ENCODE results near the gene MANSC1.
"Not testable (repeated sequence)": the region's sequence is repeated elsewhere in the genome, so short reads cannot be mapped to it uniquely, and the experiment has no call there.

The MANSC1 gene

DNA sequence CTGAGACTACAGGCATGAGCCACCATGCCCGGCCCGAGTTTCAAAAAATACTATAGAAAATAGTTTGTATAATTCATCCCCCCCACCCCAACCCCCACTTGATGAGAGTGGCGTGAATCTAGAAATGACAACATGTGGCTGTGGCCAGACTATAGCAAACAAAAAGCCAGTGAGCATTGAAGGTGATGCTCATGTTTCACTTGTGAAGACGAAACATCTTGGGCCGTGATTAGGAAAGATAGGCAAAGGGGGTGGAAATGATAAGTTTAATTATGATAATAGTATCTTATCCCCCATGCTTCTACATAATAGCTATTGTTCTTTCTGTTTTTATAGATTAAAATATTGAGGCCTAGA is 15.4 kb upstream of the MANSC1 start:
- no peak for DNase-seq

DNA sequence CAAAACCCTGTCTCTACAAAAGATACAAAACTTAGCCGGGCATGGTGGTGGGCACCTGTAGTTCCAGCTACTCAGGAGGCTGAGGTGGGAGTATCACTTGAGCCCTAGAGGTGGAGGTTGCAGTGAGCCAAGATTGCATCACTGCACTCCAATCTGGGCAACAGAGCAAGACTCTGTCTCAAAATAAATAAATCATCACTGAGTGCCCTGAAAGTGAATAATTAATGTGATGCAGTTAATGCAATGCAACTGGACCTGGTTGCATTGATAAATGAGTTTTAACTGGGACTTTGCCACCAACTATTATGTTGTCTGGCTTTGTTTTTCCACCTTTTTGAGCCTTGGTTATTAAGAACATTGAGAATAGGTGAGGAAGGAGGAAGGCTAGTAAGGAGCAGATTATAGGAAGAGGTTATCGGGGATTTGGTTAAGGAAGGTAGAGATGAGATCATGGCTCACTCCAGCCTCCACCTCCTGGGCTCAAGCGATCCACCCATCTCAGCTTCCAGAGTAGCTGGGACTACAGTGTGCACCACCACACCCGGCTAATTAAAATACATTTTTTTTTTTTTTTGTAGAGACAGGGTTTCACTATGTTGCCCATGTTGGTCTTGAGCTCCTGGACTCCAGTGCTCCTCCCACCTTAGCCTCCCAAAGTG is 14.9 kb upstream of the MANSC1 start:
- DNase-seq = no peak

DNA sequence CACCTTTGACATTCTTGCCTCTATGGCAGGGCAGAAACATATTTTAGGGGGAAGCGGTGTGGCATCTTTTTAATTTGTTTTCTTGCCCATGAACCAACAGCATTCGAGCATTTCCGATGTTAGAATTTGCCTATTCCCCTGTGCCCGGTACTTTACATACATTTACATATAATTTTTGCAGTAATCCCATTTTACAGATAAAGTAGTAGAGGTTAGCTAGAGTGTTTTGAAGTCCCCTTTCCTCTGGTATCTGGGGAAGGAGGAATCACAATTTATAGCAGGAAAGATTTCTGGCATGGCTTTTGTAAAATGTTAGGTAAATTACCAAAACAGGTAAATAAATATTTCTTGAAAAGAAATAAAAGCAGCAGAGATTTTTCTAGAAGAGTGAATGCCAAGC is 8.5 kb upstream of the MANSC1 start:
- no peak for DNase-seq

DNA sequence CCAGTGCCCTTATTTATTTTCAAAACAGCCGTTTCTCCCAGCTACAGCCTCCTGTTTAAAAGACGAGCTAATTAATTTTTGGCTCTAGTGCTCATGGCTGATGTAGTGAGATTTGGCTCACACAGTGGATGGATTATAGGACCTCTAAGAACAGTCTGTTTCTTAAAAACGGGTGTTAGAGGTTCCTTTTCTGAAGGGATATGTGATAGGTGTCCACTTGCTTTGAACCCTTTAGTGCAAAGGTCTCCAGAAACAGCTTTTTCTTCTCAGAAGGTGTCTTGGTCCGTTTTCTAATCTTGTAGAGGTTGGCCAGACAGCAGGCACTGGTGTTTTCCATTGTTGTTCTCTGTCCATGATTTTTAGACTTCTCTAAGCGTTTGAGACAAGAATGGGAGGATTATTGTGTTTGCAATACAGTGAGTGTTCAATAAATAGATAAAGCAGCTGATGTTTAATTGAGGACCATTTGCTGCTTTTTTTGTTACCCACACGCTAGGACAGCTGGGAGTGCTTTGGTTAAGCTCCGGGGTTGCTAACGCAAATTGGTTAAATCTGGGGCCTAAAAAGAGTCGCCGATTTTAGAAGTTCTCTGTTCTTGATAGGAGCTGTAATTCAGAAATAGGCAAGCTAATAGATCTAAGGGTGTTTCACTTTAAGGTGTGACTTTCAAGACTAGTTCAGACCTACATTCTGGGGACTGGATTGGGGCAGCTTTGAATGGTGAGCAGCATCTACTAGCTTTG is 7.8 kb upstream of the MANSC1 start:
- DNase-seq = no peak

DNA sequence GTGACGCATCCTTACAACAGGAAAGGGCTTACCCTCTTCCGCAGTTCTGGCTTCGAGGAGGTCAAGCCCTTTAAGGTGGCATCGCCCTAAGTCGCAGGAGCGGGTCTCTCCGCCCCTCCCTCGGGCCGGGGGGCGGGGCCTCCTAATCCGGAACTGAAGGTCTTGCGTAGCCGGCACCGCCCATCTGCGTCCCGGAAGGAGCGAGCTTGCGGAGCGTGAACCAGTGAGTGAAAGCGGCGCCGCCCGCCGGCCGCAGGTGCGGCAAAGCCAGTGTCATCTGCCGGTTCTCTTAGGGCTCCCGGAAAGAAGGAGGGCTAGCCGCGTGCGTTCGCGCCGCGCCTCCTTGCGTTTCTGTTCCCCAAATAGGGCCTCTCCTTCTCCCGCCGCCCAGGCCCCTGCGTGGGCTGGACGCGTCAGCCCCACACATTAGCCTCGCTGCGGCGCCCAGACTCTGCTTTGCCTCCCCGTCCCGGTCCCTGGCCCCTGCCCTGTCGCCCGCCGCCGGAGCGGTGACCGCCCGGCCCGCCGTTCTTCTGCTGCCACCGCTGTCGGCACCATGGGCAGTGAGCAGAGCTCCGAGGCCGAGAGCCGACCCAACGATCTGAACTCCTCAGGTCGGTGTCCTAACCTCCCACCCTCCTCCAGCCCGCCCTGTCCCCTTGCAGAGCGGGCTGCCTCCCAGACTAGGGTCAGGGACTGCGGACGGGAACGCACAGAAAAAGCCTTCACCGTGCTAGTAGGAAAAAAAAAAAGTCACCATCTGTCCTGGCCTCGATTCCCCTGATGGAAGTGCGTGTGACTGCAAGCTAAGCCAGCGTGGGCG is 7.1 kb upstream of the MANSC1 start, which contains the start of gene BORCS5:
TSS of gene BORCS5 (plus strand) at position 183 of the 823 bp plus-strand sequence. CDS start at position 557, 374 bp downstream.
- peak; percentile 98 for DNase-seq

DNA sequence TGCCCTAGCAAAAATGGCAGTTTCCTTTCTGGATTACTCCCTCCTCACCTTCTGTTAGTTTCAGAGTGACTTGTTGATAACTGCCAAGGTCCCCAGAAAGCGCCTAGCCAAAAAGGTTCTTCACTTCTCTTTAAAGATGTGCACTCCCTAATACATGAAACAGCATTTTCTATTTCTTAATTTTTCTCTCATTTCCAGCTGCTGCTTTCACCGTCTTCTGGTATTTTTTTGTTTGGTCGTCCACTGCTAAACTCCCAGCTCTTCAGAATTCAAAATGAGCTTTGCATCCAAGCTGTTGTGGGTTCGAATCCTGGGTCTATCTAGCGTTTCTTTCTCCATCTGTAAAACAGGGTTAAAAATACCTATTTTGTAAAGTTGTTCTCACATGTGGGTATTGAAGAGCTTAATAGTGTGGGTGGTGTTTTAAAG is 6.4 kb upstream of the MANSC1 start:
- DNase-seq = no peak

DNA sequence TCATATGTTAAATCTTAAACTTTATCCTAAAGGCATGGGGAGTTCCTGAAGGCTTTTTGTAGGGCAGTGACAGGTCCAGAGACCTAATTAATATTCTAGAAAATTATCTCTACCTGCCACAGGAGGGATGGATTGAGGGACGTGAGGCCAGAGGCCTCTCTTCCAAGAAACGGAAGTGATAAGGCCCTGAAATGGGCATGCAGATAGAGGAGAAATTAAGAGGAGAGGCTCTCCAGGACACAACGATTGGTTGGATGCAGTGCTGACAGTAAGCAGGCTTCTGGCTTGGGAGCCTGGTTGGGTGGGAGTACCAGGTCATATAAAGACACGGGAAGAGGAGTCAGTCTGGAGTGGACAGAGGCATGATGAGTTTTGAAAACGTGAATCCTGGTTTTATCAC is 3.8 kb upstream of the MANSC1 start:
- DNase-seq = no peak

DNA sequence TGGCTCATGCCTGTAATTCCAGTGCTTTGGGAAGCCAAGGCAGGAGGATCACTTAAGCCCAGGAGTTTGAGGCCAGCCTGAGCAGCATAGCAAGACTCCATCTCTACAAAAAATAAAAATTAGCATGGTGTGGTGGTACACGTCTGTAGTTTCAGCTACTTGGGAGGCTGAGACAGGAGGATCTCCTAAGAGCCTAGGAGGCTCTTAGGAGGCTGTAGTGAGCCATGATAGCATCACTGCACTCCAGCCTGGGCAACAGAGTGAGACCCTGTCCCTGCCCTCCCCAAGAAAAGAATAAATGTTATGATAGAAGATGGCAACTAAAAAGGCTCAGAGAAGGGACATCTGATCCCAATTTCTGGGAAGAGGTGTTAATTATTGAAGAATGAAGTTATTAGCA is 3.2 kb upstream of the MANSC1 start:
- no peak for DNase-seq

DNA sequence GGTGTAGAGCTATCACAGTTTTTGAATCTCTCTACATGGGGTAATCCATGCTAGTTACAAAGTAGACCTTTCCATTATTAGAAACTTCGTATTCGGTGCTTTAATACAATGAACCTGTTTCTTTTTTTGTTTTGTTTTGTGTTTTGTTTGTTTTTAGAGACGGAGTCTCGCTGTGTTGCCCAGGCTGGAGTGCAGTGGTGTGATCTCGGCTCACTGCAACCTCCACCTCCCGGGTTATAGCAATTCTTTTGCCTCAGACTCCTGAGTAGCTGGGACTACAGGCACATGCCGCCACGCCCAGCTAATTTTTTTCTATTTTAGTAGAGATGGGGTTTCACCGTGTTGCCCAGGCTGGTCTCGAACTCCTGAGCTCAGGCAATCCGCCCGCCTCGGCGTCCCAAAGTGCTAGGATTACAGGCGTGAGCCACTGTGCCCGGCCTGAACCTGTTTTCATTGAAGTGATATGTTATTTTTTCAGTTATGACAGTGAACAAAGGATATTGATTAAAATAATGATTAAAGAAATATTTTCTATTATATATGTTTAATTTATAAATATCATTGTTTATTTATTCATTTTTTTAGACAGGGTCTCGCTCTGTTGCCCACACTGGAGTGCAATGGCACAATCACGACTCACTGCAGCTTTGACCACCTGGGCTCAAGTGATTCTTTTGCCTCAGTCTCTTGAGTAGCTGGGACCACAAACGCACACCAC is 1.6 kb upstream of the MANSC1 start:
- DNase-seq = not testable (repeated sequence)

DNA sequence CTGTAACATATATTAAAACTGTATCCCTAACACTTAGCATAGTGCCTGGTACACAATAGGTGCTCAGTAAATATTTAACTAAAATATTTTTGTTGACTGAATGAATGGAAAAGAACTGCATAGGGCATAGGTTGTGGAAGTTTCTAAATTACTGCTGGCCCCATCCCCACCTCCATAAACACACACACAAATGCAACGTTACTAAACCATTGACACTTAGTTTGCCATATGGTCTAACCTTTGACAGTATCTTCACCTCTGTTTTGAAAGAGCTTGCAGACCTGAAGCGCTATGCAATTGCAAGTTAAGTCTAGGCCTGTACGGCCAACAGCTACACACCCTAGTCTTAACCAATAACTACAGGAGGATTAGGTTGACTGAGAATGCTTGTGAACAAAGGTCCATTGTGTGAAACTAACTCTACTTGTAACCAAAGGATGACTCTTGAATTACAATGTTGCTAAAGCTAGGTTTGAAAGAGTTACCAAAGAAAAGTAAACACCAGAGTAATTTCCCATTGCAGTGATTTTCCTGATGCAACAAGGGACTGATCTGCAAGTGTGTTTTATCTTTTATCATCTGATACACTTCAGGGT is 924 bp upstream of the MANSC1 start:
- DNase-seq = no peak

DNA sequence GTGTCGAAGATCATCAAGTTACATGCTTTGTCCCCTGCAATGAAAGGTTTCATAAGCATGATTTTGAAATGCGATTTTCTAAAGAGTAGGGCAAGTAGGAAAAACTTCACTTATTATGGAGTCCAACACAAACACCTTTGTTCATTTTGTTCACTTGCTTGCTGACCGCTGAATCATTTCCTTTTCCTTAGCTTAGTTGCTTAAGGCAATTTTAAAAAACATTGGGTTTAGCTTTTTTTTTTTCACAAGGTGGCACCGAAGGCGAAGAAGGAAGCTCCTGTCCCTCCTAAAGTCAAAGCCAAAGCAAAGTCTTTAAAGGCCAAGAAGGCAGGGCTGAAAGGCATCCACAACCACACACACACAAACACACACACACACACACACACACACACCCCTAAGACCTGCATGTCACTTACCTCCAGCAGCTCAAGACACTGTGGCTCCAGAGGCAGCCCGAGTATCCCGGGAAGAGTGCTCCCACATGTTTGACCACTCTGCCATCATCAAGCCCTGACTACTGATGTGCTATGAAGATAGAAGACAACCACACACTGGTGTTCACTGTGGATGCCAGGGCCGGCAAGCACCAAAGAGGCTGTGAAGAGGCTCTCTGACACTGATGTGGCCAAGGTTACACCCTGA is 11.4 kb downstream of the MANSC1 start:
- no peak for DNase-seq

DNA sequence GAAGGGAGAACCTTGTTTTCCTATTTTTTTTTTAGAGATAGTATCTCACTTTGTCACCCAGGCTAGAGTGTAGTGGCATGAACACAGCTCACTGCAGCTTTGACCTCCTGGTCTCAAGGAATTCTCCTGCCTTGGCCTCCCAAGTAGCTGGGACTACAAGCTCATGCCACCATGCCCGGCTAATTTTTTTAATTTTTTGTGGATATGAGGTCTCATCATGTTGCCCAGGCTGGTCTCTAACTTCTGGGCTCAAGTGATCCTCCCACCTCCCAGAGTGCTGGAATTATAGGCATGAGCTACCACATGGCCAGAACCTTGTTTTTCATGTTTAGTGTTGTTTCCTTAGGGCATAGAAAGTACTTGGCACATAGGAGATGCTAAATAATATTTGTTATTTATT is 13.5 kb downstream of the MANSC1 start:
- no peak for DNase-seq

DNA sequence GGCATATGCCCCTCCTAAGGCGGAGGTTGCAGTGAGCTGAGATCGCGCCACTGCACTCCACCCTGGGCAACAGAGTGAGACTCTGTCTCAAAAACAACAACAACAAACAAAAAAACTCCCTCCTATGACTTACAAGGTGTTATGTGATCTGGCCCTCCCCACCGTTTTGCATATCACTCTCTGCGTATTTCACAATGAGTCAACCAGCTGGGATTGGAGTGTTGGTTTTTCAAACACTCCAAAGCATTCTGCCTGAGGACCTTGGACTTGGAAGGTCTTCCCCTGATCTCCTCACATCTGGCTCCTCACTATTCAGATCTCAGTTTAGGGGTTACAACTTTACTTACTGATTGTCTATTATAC is 14.0 kb downstream of the MANSC1 start:
- no peak for DNase-seq

DNA sequence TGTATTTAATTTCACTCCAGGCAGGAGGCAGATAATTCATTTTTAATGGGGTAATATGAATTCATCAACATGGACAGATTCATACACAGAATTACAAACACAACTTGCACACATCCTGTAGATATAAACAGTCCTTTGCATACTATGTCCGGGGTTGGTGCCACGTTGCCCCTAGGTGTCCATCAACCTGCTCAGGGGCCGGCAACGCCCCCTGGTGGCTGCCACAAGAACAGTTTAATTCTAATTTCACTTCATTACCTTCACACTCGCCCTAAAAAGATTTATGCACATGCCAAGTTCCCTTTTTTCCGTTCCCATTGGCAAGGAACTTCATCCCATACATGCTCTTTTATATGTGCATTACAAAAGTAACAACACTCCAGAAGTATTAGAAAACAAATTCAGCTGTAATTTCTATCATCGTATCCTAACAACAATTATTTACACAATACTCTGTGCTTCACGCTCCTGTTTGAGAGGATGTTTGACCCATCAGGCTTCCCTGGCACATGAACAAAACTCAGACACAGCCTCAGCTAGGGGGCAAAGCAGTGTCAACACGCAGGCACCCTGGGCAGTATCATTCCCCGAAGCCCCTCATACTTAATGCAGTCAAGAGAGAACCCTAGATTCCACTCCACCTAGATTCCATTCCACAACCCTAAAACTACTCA is 15.5 kb downstream of the MANSC1 start:
- peak; percentile 67 for DNase-seq

DNA sequence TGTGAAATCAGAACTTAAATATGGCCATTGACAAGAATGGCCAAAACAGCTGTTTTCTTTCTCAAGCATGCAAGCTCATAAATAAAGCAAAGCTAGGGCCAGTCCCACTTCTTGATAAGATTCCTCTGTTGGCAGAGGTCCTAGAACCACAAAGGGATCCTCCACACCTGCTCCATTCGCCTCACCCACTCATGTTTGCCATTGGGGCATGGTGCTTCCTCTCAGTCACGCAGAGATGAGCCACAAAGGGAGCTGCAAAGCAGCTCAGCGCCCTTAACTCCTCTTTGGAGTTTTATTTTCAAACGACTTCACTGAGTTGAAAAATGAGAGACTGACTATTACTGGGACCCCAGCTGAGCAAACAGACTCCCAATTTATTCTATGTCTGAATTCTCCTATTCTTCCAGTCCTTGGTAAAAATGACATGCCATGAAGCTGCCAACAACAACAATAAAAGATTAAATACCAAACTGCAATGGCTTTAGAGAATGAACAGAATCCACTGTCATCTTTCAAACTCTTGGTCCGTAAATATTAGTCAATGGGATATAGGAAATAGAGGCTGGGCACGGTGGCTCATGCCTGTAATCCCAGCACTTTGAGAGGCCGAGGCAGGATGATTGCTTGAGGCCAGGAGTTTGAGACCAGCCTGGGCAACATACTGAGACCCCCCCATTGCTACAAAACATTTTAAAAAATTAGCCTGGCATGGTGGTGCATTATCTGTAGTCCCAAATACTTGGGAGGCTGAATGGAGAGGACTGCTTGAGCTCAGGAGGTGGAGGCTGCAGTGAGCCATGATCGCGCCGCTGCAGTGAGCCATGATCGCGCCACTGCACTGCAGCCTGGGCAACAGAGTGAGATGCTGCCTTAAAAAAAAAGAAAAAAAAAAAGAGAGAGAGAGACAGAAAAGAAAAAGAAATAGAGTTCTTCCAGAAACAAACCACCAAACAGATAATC is 16.4 kb downstream of the MANSC1 start:
- no peak for DNase-seq

DNA sequence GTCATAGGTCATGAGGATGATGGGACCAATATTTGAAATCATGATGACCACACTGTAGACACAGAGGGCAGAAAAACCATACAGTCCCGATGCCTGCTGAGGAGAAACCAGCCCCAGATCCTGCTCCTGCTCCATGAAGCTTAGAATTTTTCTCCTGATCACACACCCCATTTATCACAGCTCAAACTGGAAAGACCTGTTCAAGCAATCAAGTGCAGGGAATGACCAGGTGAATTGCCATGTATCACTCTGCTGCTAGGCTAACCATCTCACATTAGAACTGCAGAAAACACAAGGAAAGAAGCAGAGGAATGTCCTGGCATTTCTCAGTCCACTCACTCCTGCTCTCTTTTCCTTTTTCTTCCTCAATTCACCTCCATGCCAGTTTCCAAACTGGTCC is 18.1 kb downstream of the MANSC1 start:
- no peak for DNase-seq

DNA sequence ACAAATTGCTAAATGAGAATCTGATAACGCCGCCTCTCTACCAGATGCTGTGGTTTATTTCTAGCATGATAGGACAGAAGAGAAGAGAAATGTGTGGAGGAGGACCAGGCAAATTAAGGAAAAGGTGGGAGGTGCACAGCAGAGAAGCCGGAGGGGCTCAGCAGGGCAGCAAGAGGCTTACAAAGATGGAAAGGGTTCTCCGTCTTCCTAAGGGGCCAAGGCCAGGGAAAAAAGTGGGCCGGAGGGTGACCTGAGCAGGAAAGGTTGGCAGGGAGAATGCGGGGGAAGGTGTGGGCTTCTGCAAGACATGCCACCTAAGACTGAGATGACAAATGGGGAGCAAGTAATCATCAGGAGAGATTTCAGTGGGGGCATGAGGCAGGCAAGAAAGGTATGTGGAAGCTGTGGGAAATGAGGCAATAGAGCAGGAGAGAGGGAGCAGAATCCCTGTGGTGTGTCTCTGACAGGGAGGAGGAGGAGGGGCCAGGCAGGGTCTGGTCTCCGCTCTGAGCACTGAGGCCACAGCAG is 18.7 kb downstream of the MANSC1 start:
- DNase-seq = no peak

DNA sequence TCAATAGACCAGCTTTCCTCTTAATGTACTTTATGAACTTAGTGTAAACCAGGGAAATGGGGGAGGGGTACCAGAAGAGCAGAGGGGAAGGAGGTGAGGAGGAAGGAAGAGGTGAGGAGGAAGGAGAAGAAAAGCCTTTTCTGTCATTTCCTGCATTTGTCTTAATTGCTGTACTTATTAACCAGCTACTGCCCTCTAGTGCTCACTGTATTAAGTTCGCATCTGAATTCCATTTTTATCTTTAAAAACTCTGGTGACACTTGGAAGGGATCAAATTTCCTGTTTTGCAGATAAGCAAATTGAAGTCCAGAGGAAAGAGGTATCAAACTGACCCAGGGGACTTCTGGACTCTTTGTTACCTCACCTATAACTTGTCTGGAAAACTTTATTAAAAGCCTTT is 22.2 kb downstream of the MANSC1 start:
- DNase-seq = no peak

DNA sequence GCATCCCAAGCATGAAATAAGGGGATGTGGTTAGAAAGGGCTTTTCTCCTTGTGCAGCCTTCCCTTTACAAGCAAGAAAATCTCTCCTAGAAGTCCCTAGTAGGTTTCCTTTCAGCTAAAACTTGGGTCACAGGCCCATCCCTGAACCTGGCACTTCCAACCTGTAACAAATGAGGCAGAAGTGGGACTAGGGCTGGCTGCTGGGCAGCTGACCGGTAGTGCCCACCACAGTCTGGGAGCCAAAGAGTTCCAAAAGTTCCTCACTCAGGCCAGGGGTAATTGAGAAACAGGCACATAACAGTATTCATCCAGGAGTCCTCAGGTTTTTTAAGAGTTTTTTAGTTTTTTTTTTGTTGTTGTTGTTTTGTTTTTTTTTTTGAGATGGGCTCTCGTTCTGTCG is 23.8 kb downstream of the MANSC1 start:
- DNase-seq = no peak

DNA sequence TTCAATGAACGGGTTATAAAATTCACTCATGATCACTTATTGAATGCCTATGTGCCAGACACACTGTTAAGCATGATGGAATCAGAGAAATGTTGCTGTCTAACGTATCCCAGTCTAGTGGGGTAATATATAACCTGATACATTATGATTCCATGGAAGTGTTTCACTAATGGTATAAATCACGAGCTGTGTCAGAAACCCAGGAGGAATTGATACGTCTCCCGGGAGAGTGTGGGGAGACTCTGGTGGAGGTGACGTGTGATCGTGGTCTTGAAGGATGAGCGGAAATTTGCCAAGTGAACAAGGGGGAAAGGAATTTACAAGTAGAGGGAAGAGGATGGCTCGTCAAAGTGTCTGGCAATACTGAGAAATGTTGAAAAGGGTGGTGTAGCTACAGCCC is 26.5 kb downstream of the MANSC1 start:
- DNase-seq = no peak
